Activated T-helper 1 cell treated with anti-CD3 and anti-CD28 coated beads, Interleukin-12 subunit alpha, Interleukin-12 subunit beta, Interleukin-2, Interleukin-4 antibody, amounts not matched to agents 30 ng/mL and 10 ng/mL and 1 ng/mL, durations not matched to agents 14 hours and 24 hours and 36 hours (primary cell): ENCODE data around the gene KCNMA1. TPM values are rescaled to one million over a fixed set of nuclear protein-coding genes. Genes with fewer than 3 reads are reported as not detected.

Source experiments
- DNase-seq: peaks from one replicate; pipeline ENCODE4 v3.0.0; 2021; ENCODE audit warnings: low spot score
- H3K27ac Mint-ChIP-seq: one replicate; pipeline ENCODE4 v1.8.0; 2021; ENCODE audit warnings: mild to moderate bottlenecking, mixed read lengths
- H3K27me3 Mint-ChIP-seq: one replicate; pipeline ENCODE4 v1.8.0; 2022; ENCODE audit warnings: mild to moderate bottlenecking, moderate library complexity, mixed read lengths; ENCODE audit not compliant: insufficient read depth
- H3K36me3 Mint-ChIP-seq: one replicate; pipeline ENCODE4 v1.8.0; 2021; ENCODE audit warnings: low read depth, mixed read lengths
- H3K4me1 Mint-ChIP-seq: one replicate; pipeline ENCODE4 v1.8.0; 2021; ENCODE audit warnings: low read depth, mixed read lengths
- H3K4me3 Mint-ChIP-seq: one replicate; pipeline ENCODE4 v1.8.0; 2021; ENCODE audit warnings: mild to moderate bottlenecking, moderate library complexity, mixed read lengths
- H3K9me3 Mint-ChIP-seq: one replicate; pipeline ENCODE4 v1.8.0; 2021; ENCODE audit warnings: mixed read lengths
- intact Hi-C: fragments of 100-400 bp; cut with micrococcal nuclease; formaldehyde crosslinking; loops from one replicate; pipeline ENCODE4 v1.15.1; 2024
- total RNA-seq: library from RNA; stranded (reverse); gene quantifications from 2 replicates; pipeline ENCODE4 v1.2.3, GENCODE V29; 2022

The KCNMA1 gene
- total RNA-seq, 1 donor from 2014 or later: not detected

DNA sequence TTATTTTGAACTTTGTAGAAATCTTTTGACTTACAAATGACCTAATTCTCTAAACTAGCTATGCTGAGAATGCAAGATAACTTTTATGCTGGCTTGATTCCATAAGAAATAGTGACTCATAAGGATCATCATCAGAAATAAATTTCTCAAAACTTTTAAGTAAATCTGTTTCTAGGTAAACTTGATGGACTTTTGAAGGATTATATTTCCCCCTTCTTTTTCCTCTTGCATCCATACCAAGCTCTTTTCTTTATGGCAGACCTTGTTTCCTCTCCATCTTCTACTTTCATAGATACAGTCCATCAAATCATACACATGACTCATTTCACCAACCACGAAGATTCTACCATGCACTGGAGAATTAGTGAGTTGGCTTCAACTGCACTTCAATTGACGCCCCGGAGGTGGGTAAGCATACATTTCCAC lies 336.3 kb downstream of the KCNMA1 start:
- no peaks in the 10 kb centered on the region for H3K4me1 Mint-ChIP-seq
- no peaks in the 10 kb centered on the region for H3K9me3 Mint-ChIP-seq
- intact Hi-C loops: no loop called here

GRCh38 chr10:77300682-77301302 lies 336.8 kb downstream of the KCNMA1 start:
- no peak for DNase-seq
- intact Hi-C loops: no loop called here
- no peaks in the 10 kb centered on the region for H3K27me3 Mint-ChIP-seq
- H3K4me1 Mint-ChIP-seq: no peaks in the 10 kb centered on the region
- no peak overlapping the region for H3K4me3 Mint-ChIP-seq
- H3K36me3 Mint-ChIP-seq: no peaks in the 10 kb centered on the region
- H3K9me3 Mint-ChIP-seq: no peaks in the 10 kb centered on the region
- no peak overlapping the region for H3K27ac Mint-ChIP-seq

More for the DNA sequence above, 336.3 kb downstream of the KCNMA1 start:
- Mint-ChIP-seq H3K4me3 (no peak overlapping the region), H3K36me3 (no peaks in the 10 kb centered on the region), H3K27me3 (no peaks in the 10 kb centered on the region), H3K27ac (no peak overlapping the region)
- DNase-seq: no peak

- H3K9me3 Mint-ChIP-seq: no peaks in the 10 kb centered on the region
These were observed 338.3 kb downstream of the KCNMA1 start for GRCh38 chr10:77299320-77299719.

GRCh38 chr10:77297393-77297739 lies 340.2 kb downstream of the KCNMA1 start:
- no peak for DNase-seq
- H3K4me3 Mint-ChIP-seq: no peak overlapping the region
- H3K9me3 Mint-ChIP-seq: no peaks in the 10 kb centered on the region
- H3K4me1 Mint-ChIP-seq: no peaks in the 10 kb centered on the region
- H3K36me3 Mint-ChIP-seq: no peaks in the 10 kb centered on the region
- no peak overlapping the region for H3K27ac Mint-ChIP-seq
- H3K27me3 Mint-ChIP-seq: no peaks in the 10 kb centered on the region
- intact Hi-C loops: no loop called here

More at GRCh38 chr10:77299320-77299719, 338.3 kb downstream of the KCNMA1 start:
- H3K27me3 Mint-ChIP-seq: no peaks in the 10 kb centered on the region
- DNase-seq: no peak
- no peaks in the 10 kb centered on the region for H3K36me3 Mint-ChIP-seq
- H3K4me1 Mint-ChIP-seq: no peaks in the 10 kb centered on the region
- H3K4me3 Mint-ChIP-seq: no peak overlapping the region
- intact Hi-C loops: no loop called here
- no peak overlapping the region for H3K27ac Mint-ChIP-seq

DNA sequence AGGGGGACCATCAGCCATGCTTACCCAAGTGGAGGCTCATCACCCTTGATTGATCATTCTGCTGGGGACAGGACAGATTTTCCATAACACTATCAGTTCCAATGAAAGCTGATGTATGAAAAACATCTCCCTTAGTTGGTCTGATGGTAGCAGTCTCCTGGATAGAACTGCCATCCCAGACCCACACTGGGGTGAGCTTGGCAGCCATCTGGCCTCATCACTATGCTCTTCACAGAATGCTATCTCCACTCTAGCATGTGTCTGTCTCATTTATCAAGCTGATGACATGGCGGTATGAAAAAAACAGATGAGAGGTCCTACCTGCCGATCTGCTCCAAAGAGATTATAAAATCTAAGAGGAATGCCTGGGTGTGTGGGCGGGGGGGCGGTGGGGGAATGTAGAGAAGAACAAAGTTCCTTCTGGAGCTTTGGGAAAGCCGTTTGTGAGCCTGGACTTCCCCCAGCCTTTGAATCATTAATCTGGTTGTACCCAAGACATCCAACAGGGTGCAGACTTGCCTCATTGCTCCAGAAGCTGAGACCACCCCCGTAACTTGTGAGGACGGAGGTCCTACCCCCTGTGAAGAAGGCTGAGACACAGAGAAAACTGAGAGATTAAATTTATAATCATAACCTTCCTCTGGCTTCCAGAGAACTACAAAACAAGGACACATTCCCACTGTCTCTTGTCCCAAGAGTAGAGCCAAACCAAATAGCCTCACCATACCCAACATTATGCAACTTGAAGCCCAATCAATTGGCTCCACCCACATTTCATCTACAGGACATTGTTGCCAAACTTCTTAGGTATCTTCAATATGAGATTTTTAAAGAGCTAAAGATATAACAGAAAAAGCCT lies 340.8 kb downstream of the KCNMA1 start:
- H3K4me1 Mint-ChIP-seq: no peaks in the 10 kb centered on the region

GRCh38 chr10:77293773-77294172 lies 343.8 kb downstream of the KCNMA1 start:
- no peak for DNase-seq
- intact Hi-C loops: no loop called here
- Mint-ChIP-seq H3K4me1 (no peaks in the 10 kb centered on the region), H3K4me3 (no peak overlapping the region), H3K27ac (no peak overlapping the region), H3K36me3 (no peaks in the 10 kb centered on the region), H3K9me3 (no peaks in the 10 kb centered on the region), H3K27me3 (no peaks in the 10 kb centered on the region)

More for the DNA sequence above, 340.8 kb downstream of the KCNMA1 start:
- no peak for DNase-seq
- no peaks in the 10 kb centered on the region for H3K27me3 Mint-ChIP-seq
- no peak overlapping the region for H3K4me3 Mint-ChIP-seq
- H3K27ac Mint-ChIP-seq: no peak overlapping the region
- intact Hi-C loops: no loop called here
- H3K36me3 Mint-ChIP-seq: no peaks in the 10 kb centered on the region
- no peaks in the 10 kb centered on the region for H3K9me3 Mint-ChIP-seq

- Mint-ChIP-seq H3K9me3 (no peaks in the 10 kb centered on the region), H3K27ac (no peak overlapping the region), H3K4me1 (no peaks in the 10 kb centered on the region), H3K36me3 (no peaks in the 10 kb centered on the region), H3K27me3 (no peaks in the 10 kb centered on the region), H3K4me3 (no peak overlapping the region)
- intact Hi-C loops: no loop called here
- DNase-seq: no peak
These were observed 344.3 kb downstream of the KCNMA1 start for GRCh38 chr10:77293347-77293746.

DNA sequence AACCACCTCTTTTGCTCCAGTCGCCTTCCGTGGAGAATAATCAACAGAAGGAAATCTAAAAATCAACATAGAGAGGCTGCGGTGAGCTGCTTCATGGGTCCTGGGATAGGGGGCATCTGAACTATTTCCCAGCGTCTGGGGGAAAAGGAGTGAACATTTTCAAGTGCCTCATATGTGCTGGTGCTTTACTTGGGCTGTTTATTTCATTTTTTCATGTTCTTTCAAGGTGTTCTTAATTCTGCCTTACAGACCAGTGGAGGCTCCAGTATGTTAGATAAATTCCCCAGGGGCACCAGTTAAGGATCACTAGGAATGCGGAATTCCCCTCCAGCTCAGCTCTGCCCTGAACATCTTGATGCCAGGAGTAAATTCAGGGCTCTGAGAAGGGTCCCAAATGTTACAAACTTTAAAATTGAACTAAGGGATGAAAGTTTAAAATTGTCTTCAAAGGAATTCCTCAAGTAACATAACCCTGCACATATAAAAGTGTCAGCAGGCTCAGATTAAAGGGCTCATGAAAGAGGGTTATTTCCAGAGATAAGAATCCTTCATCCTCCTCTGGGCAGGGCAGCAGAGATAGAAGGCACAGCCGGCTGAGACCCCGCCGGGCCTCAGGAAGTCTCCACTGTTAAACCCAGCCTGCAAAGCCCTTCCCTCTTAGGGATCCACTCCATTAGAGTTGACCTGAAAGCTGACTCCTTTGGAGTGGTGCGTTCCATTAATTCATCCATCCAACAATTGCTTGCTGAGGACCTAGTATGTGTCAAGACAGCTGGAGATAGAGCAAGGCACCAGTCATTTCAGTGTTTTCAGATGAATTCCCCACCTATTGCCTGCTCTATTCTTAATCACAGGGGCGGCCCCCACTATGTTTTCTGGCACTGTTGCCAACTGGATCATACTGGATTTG lies 345.8 kb downstream of the KCNMA1 start:
- intact Hi-C loops: no loop called here
- H3K4me1 Mint-ChIP-seq: no peaks in the 10 kb centered on the region
- no peaks in the 10 kb centered on the region for H3K36me3 Mint-ChIP-seq
- H3K4me3 Mint-ChIP-seq: no peak overlapping the region
- H3K9me3 Mint-ChIP-seq: no peaks in the 10 kb centered on the region
- H3K27me3 Mint-ChIP-seq: no peaks in the 10 kb centered on the region
- H3K27ac Mint-ChIP-seq: no peak overlapping the region
- no peak for DNase-seq

DNA sequence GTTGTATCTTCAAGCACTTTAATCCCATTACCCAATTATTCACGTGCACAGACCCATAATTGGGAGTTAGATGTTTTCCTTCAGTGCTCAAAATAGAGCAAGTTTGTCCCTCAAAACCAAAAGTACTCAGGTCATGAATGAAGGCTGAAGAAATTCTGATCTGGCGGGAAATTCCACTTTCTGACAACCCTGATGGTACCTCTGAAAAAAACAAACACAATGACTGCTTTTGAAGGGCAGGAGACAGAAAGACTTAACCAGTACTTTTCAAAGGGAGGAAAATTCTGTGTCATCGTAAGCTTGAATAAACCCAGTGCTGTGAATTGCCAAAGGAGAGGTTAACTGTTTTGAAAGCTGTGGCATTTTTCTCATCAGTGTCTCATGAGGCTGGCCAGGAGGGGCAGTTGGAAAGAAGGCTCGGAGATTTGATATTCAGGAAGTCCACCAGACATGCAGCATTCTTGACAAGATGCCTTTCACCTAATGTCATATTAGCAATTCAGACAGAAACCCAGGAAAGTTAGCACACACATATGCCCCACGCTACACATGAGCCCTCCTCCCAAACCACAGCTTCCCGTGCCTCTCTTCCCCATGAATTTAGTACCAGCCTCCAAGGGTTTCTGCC lies 347.0 kb downstream of the KCNMA1 start:
- DNase-seq: no peak
- Mint-ChIP-seq H3K4me1 (no peaks in the 10 kb centered on the region), H3K36me3 (no peaks in the 10 kb centered on the region), H3K27me3 (peaks cover 1% of the 10 kb centered on the region), H3K27ac (no peak overlapping the region), H3K4me3 (no peak overlapping the region), H3K9me3 (no peaks in the 10 kb centered on the region)
- intact Hi-C loops: no loop called here

GRCh38 chr10:77289790-77290189 lies 347.8 kb downstream of the KCNMA1 start:
- no peaks in the 10 kb centered on the region for H3K36me3 Mint-ChIP-seq
- peaks cover 4% of the 10 kb centered on the region for H3K27me3 Mint-ChIP-seq
- H3K4me3 Mint-ChIP-seq: no peak overlapping the region
- H3K27ac Mint-ChIP-seq: no peak overlapping the region
- intact Hi-C loops: no loop called here
- no peaks in the 10 kb centered on the region for H3K4me1 Mint-ChIP-seq
- no peaks in the 10 kb centered on the region for H3K9me3 Mint-ChIP-seq
- no peak for DNase-seq

- intact Hi-C loops: no loop called here
- Mint-ChIP-seq H3K9me3 (no peaks in the 10 kb centered on the region), H3K4me1 (no peaks in the 10 kb centered on the region), H3K4me3 (no peak overlapping the region), H3K27ac (no peak overlapping the region), H3K27me3 (peaks cover 4% of the 10 kb centered on the region), H3K36me3 (no peaks in the 10 kb centered on the region)
- no peak for DNase-seq
These were observed 348.5 kb downstream of the KCNMA1 start for GRCh38 chr10:77289027-77289501.

DNA sequence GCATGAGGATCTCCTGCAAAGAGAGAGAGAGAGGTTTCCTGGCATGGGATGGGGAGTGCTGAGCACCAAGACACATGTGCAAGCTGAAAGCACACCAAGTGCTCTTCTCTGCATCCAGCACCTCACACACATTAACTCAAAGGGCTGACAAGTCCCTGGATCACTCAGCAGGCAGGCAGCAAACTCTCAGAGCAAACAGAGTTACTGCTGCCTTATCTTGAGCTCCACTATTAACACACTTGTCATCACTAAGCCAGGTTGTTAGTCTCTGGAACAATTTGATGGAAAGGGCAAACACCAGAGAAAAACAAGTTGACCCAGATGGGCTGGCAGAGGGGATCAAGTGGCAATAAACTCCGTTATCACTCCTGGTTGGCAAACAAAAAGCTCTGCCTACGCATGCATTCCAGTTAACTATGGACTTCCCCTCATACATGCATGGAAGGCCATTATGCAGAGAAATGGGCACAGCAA lies 349.9 kb downstream of the KCNMA1 start:
- peaks cover 4% of the 10 kb centered on the region for H3K27me3 Mint-ChIP-seq

More for the DNA sequence above, 349.9 kb downstream of the KCNMA1 start:
- H3K27ac Mint-ChIP-seq: no peak overlapping the region
- H3K9me3 Mint-ChIP-seq: no peaks in the 10 kb centered on the region
- intact Hi-C loops: no loop called here
- no peak for DNase-seq
- no peak overlapping the region for H3K4me3 Mint-ChIP-seq
- no peaks in the 10 kb centered on the region for H3K4me1 Mint-ChIP-seq
- H3K36me3 Mint-ChIP-seq: no peaks in the 10 kb centered on the region
